Measurements from ENCODE around the gene CAMKMT.

GRCh38 chr2:44777537-44777936 lies 415.8 kb downstream of the CAMKMT start:
- TF ChIP-seq ZNF274 (IDR thresholded peaks at IDR 0.05; ENCODE audit: low read depth, low read length) (no peak), YY1 (IDR thresholded peaks at IDR 0.05; ENCODE audit: insufficient read depth, insufficient read length) (no peak), SUZ12 (IDR thresholded peaks at IDR 0.05; ENCODE audit: extremely low read depth, insufficient read depth, insufficient read length) (no peak)

Data from NT2/D1 (cell line).